GM12878 (cell line): ENCODE results near the gene CCDC85B. TPM values are rescaled to one million over a fixed set of nuclear protein-coding genes. Genes with fewer than 3 reads are reported as not detected.

Experiments
- ATAC-seq: fragments of 200-7000 bp; cut with Tn5 transposase; 3 replicates; pipeline ENCODE4 v1.9.1; 2020; ENCODE audit warnings: mild to moderate bottlenecking, moderate library complexity
- BruUV-seq: library from RNA; stranded (reverse); fragments of 400-500 nt; replicated peaks from 2 replicates; lab custom pipeline; 2021; lab: Mats Ljungman, UMichigan
- CTCF ChIA-PET: fragments of 300-600 bp; sonication (Branson Sonifier 250); formaldehyde crosslinking; extraction: SDS; loops from one replicate; lab custom pipeline; 2021; ENCODE audit warnings: inconsistent platforms; lab: Yijun Ruan, JAX
- POLR2A ChIA-PET: fragments of 350-600 bp; formaldehyde crosslinking; extraction: SDS; loops from one replicate; lab custom pipeline; 2021; ENCODE audit warnings: inconsistent platforms; lab: Charles Lee
- RAD21 ChIA-PET: fragments of 300-600 bp; sonication (Branson Sonifier 250); formaldehyde crosslinking; loops from one replicate; lab custom pipeline; 2023; ENCODE audit warnings: antibody characterized with exemption; ENCODE audit not compliant: unreplicated experiment; lab: Charles Lee
- SMC1A ChIA-PET: fragments of 300-600 bp; sonication (Branson Sonifier 250); formaldehyde crosslinking; loops from one replicate; lab custom pipeline; 2023; ENCODE audit not compliant: unreplicated experiment, uncharacterized antibody; lab: Charles Lee
- DNase-seq: peaks from one replicate; pipeline ENCODE4 v3.0.0-alpha.2; 2011; ENCODE audit warnings: low read depth, low spot score
- FAIRE-seq: peaks from 3 replicates; lab custom pipeline; 2011; peaks lifted over from hg19 to GRCh38; lab: Jason Lieb, UNC
- H2AFZ ChIP-seq: 2 replicates; pipeline ENCODE4 v1.6.0; 2011; ENCODE audit warnings: low read depth, low read length, control low read depth; ENCODE audit not compliant: control insufficient read depth
- H3K27ac ChIP-seq: 2 replicates; pipeline ENCODE4 v1.5.1; 2011; ENCODE audit warnings: control low read depth; ENCODE audit not compliant: control insufficient read depth, insufficient read depth
- H3K27me3 ChIP-seq, 2 experiments: replicated peaks in 1 of 2; 2 replicates each; pipeline versions ENCODE4 v1.6.0 to v1.6.1; 2011; ENCODE audit warnings: low read length in 1 of 2; ENCODE audit not compliant: control insufficient read depth in 2 of 2, insufficient read depth in 2 of 2
- H3K36me3 ChIP-seq, 2 experiments: 2 replicates each; pipeline ENCODE4 v1.5.1; 2011; ENCODE audit warnings: low read length in 1 of 2; ENCODE audit not compliant: control insufficient read depth in 2 of 2, insufficient read depth in 2 of 2
- H3K4me1 ChIP-seq: 2 replicates; pipeline ENCODE4 v1.6.1; 2011; ENCODE audit warnings: mild to moderate bottlenecking, low read length, moderate library complexity, mixed read lengths; ENCODE audit not compliant: control insufficient read depth, insufficient read depth
- H3K4me2 ChIP-seq: 2 replicates; pipeline ENCODE4 v1.6.0; 2011; ENCODE audit warnings: control low read depth; ENCODE audit not compliant: control insufficient read depth, insufficient read depth
- H3K4me3 ChIP-seq: fragments of 200-600 bp; sonication (generic); 2 replicates; pipeline ENCODE4 v1.5.1; 2016
- H3K79me2 ChIP-seq: 2 replicates; pipeline ENCODE4 v1.6.0; 2011; ENCODE audit warnings: low read length; ENCODE audit not compliant: control insufficient read depth, insufficient read depth
- H3K9ac ChIP-seq: 2 replicates; pipeline ENCODE4 v1.8.0; 2011; ENCODE audit warnings: low read length, control low read depth, mixed read lengths; ENCODE audit not compliant: control insufficient read depth, insufficient read depth
- H3K9me3 ChIP-seq: replicated peaks from 3 replicates; pipeline ENCODE4 v1.5.1; 2011; ENCODE audit warnings: mild to moderate bottlenecking, low read length; ENCODE audit not compliant: control insufficient read depth, insufficient read depth
- H4K20me1 ChIP-seq: 2 replicates; pipeline ENCODE4 v1.6.0; 2011; ENCODE audit not compliant: control insufficient read depth, insufficient read depth
- CHD4 ChIP-seq: fragments of 200-600 bp; sonication (generic); IDR thresholded peaks from 2 replicates; pipeline ENCODE4 v1.6.1; 2016; ENCODE audit warnings: mild to moderate bottlenecking
- ELK1 ChIP-seq: IDR thresholded peaks from 2 replicates; pipeline ENCODE4 v1.6.1; 2012; ENCODE audit warnings: low read depth, low read length, improper control_type of control experiment
- IRF5 ChIP-seq: fragments of 450-650 bp; IDR thresholded peaks from 2 replicates; pipeline ENCODE4 v1.6.1; 2017; ENCODE audit warnings: borderline replicate concordance
- KLF5 ChIP-seq: fragments of 450-650 bp; IDR thresholded peaks from 2 replicates; pipeline ENCODE4 v1.6.1; 2014; ENCODE audit warnings: mild to moderate bottlenecking; ENCODE audit not compliant: partially characterized antibody
- MYC ChIP-seq: IDR thresholded peaks from 2 replicates; pipeline ENCODE4 v1.6.1; 2011; ENCODE audit warnings: mild to moderate bottlenecking, low read length, moderate library complexity, inconsistent platforms; ENCODE audit not compliant: insufficient read depth, insufficient replicate concordance, insufficient read length, severe bottlenecking
- NBN ChIP-seq: fragments of 450-650 bp; IDR thresholded peaks from 2 replicates; pipeline ENCODE4 v1.6.1; 2016
- RCOR1 ChIP-seq: conservative IDR thresholded peaks from 2 replicates; pipeline ENCODE4 v1.6.1; 2012; ENCODE audit warnings: low read depth, low read length, improper control_type of control experiment
- SREBF2 ChIP-seq: IDR thresholded peaks from 2 replicates; pipeline ENCODE4 v1.6.1; 2012; ENCODE audit warnings: mild to moderate bottlenecking, low read length
- USF1 ChIP-seq: IDR thresholded peaks from 2 replicates; pipeline ENCODE4 v1.6.1; 2011; ENCODE audit warnings: borderline replicate concordance, low read depth, mild to moderate bottlenecking, moderate library complexity, mixed read lengths, low read length; ENCODE audit not compliant: insufficient read depth; ENCODE audit errors: extremely low read length
- WGBS: methylation state at CpG from one replicate; pipeline ENCODE4 v1.1.6; 2016; ENCODE audit warnings: low lambda C conversion rate; ENCODE audit not compliant: insufficient replicate concordance, insufficient coverage; ENCODE audit errors: missing lambda C conversion rate; 5-methylcytosine and 5-hydroxymethylcytosine counted together
- in situ Hi-C: fragments of 300-500 bp; cut with MboI; formaldehyde crosslinking; loops from 9 replicates; pipeline ENCODE4 v1.14.3; 2018; ENCODE audit warnings: mixed read lengths
- intact Hi-C: fragments of 100-400 bp; cut with micrococcal nuclease; formaldehyde crosslinking; loops from one replicate; pipeline ENCODE4 v1.14.2; 2022; ENCODE audit not compliant: unreplicated experiment
- polyA plus RNA-seq, 11 experiments: library from polyadenylated mRNA; depleted of rRNA in 4 of 11; unstranded in 6 of 11; stranded (reverse) in 5 of 11; fragments of >200 nt; fragmentation: Nextera tagmentation in 4 of 11; fragmentation: Illumina TruSeq in 1 of 11; extraction: Ambion mirVana in 4 of 11; extraction: Trizol in 1 of 11; gene quantifications; 1 replicate in 1 of 11; 2 replicates in 10 of 11; pipeline versions ENCODE4 v1.2.1 to v1.2.3, GENCODE V29; 2011 to 2016; ENCODE audit warnings: inconsistent platforms in 2 of 11, missing spikeins in 2 of 11, low read depth in 1 of 11
- total RNA-seq, 4 experiments: library from RNA; depleted of rRNA in 3 of 4; stranded (reverse); fragments of >200 nt in 3 of 4; fragmentation: Illumina TruSeq in 1 of 4; extraction: Trizol in 1 of 4; gene quantifications; 2 replicates each; pipeline versions ENCODE4 v1.2.1 to v1.2.3, GENCODE V29; 2013 to 2021

The CCDC85B gene
- total and polyA plus RNA-seq, 10 of the 15 experiments (the other 5 are each of a cell fraction or from before 2014, with no cell fraction given), result 0.32 to 114 (median 49.5) TPM

- TF ChIP-seq MYC, result peak; percentile 31
- no peak for TF ChIP-seq SREBF2
- peak; percentile 19 for TF ChIP-seq KLF5
- TF ChIP-seq IRF5, result no peak
- TF ChIP-seq NBN, result peak; percentile 82; the same call in 1 of the 2 replicates
- TF ChIP-seq RCOR1, result 0 out of 2 replicates have a peak, but pooled peaks have one; percentile 61
- TF ChIP-seq, all 136 proteins: peak for 53
These were observed 30.0 kb upstream of the CCDC85B start, which contains the start of gene MUS81 (continued) for GRCh38 chr11:65860278-65861164.

GRCh38 chr11:65861165-65861505 lies 29.3 kb upstream of the CCDC85B start:
- FAIRE-seq (no peak), ATAC-seq (no peak), DNase-seq (no peak)
- in situ Hi-C loops (loop anchor here (25.0 kb wide), 1 partner anchor 1624 kb away; the partner anchor contains the start of genes DNAJC4, FKBP2, NUDT22 and PPP1R14B), intact Hi-C loops (no loop called here)
- H3K27ac ChIP-seq, result peak overlapping the region; percentile 100
- H3K9ac ChIP-seq, result peak overlapping the region; percentile 97
- H4K20me1 ChIP-seq, result peaks cover 7% of the 10 kb centered on the region
- no peaks in the 10 kb centered on the region for H3K27me3 ChIP-seq
- peak overlapping the region; percentile 85 for H3K4me3 ChIP-seq
- peaks cover 45% of the 10 kb centered on the region for H3K79me2 ChIP-seq
- H3K9me3 ChIP-seq, result no peaks in the 10 kb centered on the region
- peaks cover 16% of the 10 kb centered on the region for H3K4me1 ChIP-seq
- H2AFZ ChIP-seq, result no peak overlapping the region
- TF ChIP-seq CHD4 (no peak), ELK1 (no peak), USF1 (no peak)
- BruUV-seq, result no TSS peak
- peak overlapping the region; percentile 97 for H3K4me2 ChIP-seq
- WGBS, result 6% methylated on average over 14 of the region's 14 CpGs
- H3K36me3 ChIP-seq, result peaks cover 20 to 31% of the 10 kb centered on the region in 2 experiments
- CTCF ChIA-PET, result interaction anchor here (0.7 to 5.7 kb wide), 6 partner anchors 9 to 289 kb away, joined by 3 to 146 read pairs (median 6); partner anchors contain the start of genes CCDC85B, FAM89B and FIBP
- RAD21 ChIA-PET, result interaction anchor here (5.0 kb wide), 1 partner anchor 29 kb away, joined by 76 read pairs; the partner anchor contains the start of genes CCDC85B and FIBP
- POLR2A ChIA-PET, result interaction anchor here (0.9 to 5.6 kb wide), 7 partner anchors 9 to 149 kb away, joined by 3 to 155 read pairs (median 13); partner anchors contain the start of genes CCDC85B, EFEMP2, FIBP and KAT5
- SMC1A ChIA-PET, result interaction anchor here (0.6 to 4.3 kb wide), 2 partner anchors 29 to 93 kb away, joined by 4 to 52 read pairs; partner anchors contain the start of genes CCDC85B and FIBP
